Stimulated activated CD8-positive, alpha-beta memory T cell treated with anti-CD3 and anti-CD28 coated beads, Interleukin-4, amount 100 ng/mL, for 48 hours (primary cell): ENCODE measurements around the gene MARCHF6.
"Not testable (repeated sequence)": the region's sequence is repeated elsewhere in the genome, so short reads cannot be mapped to it uniquely, and the experiment has no call there.

Experiments
- DNase-seq: peaks from one replicate; pipeline ENCODE4 v3.0.0-alpha.2; 2020

MARCHF6 gene

DNA sequence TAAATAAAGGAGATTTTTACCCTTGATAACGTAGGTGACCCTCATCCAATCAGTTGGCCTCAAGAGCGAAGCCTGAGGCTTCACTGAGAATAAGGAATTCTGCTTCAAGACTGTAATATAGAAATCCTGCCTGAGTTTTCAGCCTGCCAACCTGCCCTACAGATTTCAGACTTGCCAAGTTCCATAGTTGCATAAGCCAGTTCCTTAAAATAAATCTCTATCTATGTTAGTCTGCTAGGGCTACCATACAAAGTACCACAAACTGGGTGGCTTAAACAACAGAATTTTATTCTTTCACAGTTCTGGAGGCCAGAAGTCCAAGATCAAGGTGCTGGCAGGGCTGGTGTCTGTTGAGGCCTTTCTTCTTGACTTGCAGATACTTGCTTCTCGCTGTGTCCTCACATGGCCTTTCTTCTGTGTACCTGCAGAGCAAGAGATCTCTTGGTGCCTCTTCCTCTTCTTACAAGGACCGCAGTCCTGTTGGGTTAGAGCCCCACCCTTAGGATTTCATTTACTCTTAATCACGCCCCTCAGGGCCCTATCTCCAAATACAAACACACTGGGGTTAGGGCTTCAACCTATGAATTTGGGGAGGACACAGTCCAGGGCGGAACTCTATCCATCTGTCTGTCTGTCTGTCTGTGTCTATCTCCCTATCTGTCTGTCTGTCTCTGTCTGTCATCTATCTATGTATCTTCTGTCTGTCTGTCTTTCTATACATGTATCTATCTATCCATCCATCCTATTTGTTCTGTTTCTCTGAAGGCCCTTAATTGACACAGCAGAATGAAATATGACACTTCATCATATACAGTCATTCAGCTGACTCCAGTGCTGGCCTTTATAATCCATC, 28.8 kb upstream of the MARCHF6 start:
- no peak for DNase-seq

DNA sequence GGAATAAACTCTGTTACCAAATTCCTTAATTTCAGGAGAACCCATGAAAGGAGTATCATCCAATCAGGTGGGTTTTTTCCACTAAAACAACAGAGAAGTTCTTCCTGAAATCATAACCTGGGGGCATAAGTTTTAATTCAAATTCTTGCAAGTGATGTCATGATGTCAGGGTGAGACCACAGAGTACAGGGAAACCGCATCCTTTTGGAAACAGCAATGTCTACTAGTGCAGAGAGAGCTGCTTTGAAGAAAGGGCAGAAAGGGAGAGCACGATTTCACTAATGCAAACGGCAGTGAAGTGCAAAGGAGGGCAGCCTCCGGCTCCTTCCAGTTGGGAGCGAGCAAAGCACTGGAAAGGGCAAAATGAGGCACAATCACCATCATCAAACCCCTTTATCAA, 25.2 kb upstream of the MARCHF6 start:
- DNase-seq = peak; percentile 3

DNA sequence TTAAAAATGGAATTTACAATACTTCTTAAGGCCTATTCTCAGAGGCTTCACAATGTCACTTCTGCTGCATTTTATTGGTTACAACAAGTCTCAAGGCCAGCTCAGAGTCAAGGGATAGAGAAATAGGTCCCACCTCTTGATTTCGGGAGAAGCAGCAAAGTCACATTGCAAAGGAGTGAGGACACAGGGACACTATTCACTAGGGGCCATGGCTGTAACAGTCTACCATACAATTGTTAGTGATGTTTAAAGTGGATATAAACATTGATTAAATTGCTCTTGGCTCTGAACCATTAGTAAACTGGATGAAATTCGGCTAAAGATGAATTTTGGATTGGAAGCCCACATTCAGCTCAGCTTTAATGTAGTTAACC, 24.1 kb upstream of the MARCHF6 start:
- DNase-seq = no peak

DNA sequence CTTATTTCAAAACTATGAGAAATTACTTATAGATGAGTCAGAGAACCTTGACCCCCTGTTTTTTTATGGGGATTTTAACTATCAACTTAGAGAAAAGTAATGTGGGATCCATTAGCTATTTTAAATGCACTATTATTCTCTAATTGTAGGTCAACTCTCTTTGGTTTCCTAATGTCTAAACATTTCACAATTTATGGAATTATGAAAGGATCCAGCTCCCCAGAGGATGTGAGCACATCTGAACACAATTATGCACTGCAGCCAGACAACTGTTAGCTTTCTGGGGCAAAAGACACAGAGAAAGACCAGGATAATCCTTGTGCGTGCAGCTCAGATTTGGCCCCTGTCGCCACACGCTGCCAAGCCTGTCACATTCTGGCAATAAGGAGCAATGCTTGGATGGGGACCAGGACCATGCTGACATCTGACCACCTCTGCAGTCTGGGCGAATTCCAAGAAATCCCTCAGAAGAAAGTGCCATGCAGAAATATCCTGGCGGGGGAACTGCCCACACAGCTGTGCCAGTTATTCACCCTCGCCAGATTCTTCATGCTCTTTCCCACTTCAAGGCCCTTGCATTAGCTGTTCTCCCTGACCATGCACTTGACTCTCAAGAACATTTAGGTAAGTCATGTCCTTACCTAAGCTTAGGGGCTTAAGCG, 23.5 kb upstream of the MARCHF6 start:
- DNase-seq = peak; percentile 2

DNA sequence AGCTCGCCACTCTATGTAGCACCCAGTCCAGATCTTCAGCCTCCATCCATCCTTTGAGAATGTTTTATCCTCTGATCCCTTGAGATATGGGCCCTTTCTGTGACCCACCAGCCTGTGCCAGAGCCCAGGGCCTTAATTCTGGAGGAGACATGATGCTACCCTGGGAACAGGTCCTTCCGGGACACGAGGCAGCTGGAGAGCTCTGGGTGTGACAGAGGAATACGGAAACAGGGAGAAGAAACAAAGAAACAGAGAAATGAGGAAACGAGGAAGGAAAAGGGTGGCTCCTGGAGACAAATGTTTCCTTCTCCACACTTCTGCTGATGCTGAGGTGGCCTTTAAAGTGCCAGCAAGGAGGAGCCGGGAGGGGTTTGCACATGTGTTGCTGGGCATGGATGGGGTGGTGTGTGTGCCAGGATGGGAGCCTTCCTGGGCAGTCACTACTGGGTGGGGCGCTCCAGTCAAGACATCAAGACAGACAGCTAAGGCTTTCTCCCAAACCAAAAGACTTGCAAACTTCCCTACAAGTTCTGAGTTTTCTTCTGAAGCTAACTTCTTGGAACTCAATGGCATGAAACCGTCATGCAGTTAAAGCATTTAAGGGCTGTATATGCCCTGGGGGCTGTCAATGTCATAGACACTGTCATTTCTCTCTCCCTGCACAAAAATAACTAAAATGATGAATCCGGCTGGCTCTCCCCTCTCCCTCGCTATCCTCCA, 22.8 kb upstream of the MARCHF6 start:
- DNase-seq = peak; percentile 13

DNA sequence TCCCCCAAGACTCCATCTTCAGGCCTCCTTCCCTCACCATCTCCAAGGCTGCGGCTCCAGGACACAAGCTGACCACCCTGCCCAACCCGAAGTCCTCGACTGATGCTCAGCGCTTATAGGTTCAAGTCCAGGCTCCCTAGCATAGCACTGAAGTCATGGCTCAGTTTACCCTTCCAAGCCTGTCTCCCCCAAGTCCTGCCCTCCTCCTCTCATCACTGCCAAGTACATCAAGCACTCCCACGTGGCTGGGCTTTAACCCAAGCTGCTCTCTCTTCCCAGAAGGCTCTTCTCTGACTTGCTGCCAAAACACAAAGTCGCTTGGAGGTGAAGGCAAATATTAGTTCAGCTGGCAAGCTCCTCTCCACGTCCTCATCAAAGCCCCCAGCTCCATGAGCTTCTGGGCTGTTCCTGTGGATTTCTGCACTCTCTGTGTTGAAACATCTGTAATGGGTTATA, 22.1 kb upstream of the MARCHF6 start:
- DNase-seq = peak; percentile 12

DNA sequence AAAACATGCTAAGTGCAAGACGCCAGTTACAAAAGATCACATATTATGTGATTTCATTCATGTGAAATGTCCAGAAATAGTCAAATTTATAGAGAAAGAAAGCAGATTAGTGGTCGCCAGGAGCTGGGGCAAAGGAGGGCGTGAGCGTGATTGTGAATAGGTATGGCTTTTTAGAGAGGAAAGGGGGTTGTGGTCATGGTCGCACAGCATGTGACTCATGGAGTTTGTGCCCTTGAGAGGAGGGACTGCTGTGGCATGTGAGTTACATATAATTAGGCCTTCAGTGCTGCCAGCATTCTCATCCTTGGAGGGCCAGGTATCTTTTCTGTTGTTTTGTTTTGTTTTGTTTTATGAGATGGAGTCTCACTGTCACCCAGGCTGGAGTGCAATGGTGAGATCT, 21.2 kb upstream of the MARCHF6 start:
- DNase-seq = peak; percentile 23

DNA sequence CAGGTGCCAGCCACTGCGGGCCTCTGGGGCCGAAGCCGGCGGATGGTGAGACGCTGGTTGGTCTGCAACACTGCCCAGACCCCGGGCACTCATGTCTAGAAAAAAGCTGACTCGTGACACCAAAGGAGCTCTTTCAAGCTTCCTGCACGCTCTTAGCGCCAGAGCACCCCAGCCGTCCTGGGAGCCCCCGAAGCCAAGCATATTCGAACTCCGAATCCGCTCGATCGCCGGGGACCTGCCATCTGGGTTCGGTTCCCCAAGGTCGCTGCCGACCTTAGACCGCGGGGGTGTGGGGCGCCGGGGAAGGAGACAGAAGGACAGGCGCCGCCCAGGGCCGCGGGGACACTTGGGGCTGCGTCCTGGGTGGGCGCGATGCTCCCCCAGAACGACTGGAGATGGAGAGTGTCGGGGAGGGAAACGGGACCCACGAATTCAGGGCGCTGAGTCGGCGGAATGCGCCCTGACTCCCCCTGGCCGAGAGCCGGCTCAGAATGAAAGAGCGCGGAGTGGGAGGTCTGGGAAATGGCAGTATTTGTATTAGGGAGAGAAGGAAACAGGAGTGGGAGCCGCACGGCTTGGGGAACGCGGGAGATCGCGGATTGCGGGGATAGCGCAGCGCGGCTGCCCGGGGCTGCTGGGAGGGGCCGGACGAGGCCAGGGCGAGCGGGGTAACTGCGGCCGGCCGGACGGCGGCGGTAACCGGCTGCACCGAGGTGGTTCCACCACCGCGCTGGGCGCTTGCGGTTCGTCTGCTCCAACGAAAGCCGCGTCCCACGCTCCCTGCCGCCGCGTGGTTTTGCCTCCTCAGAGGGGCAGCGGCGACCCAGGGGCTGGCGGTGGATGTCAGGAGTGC, 20.1 kb upstream of the MARCHF6 start:
- DNase-seq = peak; percentile 37

DNA sequence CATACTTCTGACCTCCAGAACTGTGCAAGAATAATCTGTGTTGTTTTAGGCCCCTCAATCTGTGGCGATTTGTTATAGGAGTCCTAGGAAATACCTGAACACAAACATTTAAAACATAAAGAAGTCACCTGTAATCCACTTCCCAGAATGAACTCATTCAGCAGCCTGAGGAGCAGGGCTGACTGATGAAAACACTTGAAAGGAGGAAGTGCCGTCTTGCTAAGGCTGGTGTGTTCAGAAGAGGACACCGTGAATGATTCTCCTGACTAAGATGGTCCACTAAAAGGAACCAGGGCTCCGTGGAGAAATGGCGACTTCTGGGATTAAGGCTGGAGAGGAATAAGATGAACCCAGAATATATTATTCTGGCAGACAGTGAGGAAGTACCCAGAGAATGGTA, 18.7 kb upstream of the MARCHF6 start:
- no peak for DNase-seq

DNA sequence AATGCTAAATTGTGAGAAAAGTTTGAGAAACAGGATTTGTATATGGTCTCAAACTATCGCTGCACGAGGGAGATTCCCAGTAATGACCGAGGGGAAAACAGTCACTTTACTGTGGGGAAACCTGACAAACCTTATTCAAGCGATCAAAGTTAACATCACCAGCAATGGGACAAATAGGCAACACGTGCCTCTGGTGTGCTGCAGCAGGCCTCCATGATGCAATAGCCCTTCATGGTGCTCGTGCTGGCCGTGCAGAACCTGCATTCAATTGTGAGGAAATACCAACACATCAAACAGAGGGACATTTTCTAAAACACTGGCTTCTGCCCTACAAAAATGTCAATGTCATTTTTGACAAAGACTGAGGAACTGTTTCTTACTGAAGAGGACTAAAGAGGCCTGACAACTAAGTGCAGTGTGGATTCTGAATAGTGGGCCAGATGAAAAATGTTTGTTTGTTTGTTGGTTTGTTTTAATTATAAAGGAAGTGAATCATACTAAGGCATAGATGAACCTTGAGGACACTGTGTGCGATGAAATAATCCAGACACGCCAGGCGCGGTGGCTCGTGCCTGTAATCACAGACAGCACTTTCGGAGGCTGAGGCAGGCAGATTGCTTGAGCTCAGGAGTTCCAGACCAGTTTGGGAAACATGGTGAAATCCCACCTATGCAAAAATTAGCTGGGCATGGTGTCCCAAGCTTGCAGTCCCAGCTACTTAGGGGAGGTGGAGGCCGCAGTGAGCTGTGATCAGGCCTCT, 17.6 kb upstream of the MARCHF6 start:
- no peak for DNase-seq

DNA sequence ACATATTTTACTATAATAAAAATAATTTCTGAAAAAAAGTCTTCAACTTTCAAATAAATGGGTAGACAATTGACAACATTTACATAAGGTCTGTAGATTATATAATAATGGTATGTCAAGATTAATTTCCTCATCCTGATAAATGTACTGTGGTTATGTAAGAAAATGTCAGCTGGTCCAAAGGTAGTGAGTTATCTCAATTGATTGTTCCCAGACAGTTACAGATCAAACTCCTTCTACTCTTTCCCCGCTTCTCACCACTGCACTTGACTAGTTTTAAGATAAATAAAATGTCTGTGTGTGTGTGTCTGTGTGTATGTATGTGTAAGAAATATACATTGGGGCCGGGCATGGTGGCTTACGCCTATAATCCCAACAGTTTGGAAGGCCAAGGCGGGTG, 16.4 kb upstream of the MARCHF6 start:
- no peak for DNase-seq

DNA sequence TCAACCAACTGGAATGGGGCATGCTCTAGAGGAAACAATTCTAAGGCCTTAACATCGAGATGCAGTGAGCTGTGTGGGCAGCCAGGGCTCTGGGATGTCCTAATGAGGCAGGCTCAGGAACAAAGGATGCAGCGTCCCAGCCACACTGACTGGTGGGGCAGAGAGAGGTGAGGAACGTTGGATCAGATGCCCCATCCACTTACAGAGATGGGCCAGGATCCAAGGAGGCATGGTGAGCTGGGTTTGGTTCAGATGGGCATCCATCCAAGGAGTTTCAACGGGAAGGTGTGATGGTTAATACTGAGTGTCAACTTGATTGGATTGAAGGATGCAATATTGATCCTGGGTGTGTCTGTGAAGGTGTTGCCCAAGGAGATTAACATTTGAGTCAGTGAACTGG, 15.5 kb upstream of the MARCHF6 start:
- DNase-seq = no peak

DNA sequence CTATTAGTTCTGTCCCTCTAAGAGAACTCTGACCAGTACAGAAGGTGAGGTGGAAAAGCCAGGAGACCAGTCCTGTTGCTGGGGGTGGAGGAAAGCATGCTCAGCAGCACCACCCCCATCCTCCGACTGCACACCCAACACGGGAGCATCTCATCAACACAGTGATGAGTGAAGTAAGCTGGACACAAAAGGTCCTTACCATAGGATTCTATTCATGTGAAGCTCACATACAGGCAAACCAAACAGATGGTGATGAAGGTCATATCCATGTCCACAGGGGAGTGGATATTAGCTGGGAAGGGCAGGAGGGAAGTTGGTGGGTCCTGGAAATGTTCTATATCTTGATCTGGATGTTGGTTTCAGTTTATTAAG, 14.8 kb upstream of the MARCHF6 start:
- no peak for DNase-seq

DNA sequence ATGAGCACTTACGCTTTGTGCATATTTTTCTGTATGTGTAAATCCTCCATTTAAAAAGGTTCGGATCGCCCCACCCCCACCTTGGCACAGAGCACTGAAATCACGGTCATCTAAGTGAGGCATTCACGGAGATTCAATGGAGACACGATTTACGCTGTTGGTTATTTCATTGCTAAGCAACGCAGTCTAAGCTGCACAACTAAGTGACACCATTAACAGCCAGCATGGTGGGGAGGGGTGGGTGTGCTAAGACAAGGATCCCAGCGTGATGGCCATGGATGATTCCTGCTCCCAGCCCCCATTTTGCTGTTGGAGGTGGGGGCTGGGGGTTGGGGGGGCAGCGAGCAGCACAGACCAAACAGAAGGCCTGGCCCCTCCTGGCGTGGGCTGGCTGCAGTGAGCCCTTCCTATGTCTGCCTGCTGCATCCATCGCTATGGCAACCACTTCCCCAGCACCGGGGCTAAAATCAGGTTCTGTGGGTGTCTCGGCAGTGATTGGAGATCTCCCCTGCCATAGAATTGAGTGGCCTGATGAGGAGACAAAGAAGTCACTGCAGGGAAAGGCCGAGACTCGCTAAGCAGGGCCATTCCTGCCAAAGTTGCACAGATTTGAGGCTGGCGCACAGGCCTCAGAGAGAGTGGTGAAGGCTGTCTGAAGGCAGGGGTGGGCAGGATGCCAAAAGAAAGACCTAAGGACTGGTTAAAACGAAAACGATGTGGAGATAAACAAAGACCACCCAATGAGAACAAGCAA, 14.3 kb upstream of the MARCHF6 start:
- no peak for DNase-seq

DNA sequence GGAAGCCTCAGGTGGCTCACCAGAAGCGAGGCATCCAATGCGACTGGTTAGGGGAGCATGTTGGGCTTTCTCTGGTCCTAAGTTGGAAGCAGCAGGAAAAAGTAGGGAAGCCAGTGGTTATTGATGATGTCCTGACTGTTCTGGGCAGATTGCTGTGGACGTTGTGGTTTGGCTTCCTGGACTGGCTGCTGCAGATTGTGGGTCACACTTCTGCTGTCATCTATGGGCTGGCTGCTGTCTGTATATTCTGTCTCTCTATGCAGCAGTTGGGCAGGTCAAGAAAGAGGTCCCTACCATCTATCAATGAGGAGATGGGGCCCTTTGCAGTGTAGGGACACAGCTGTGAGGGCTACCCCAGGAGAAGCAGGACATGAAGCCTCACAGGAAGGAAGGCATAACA, 13.5 kb upstream of the MARCHF6 start:
- DNase-seq = no peak

DNA sequence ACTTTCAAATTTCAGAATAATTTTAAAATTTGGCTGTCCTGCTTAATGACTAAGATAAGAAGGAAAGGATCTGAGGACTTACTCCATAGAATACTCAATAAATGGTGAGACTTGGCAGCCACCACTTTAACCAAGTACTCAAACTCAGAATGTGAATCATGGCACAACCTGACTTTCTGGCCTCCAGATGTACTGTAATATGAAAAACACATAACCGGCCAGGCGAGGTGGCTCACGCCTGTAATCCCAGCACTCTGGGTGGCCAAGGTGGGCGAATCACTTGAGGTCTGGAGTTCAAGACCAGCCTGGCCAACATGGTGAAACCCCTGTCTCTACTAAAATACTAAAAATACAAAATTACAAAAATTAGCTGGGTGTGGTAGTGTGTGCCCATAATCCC, 10.0 kb upstream of the MARCHF6 start:
- DNase-seq = no peak

DNA sequence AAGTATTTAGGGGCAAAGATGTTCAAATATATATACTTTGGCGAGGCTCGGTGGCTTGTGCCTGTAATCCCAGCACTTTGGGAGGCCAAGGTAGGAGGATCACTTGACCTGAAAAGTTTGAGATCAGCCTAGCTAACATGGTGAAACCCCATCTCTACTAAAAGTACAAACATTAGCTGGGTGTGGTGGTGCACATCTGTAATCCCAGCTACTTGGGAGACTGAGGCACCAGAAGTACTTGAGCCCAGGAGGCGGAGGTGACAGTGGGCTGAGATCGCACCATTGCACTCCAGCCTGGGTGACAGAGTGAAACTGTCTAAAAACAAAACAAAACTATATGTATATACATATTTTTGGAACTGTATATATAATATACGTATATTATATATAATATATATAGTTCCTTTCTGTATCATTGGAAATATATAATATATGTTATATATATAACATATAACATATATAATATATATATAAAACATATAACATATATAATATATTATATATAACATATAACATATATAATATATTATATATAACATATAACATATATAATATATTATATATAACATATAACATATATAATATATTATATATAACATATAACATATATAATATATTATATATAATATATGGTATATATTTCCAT, 8.9 kb upstream of the MARCHF6 start:
- DNase-seq = not testable (repeated sequence)

DNA sequence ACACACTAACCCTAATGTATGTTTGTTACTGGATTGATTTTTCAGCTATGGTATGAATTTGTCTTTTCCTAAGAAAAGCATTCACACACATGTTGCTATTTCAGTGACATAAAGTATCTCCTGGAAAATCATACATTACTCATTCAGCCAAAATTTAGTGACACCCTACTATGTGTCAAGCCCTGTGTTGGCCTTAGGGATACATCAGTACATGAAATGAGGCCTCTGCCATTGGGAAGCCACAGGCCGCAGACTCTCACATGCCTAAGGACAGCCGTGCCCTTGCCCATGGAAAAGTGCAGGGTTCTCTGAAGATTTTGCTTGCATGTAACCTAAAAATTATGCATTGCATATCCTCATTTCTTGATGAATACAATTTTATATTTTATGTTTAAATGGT, 5.2 kb upstream of the MARCHF6 start:
- no peak for DNase-seq

DNA sequence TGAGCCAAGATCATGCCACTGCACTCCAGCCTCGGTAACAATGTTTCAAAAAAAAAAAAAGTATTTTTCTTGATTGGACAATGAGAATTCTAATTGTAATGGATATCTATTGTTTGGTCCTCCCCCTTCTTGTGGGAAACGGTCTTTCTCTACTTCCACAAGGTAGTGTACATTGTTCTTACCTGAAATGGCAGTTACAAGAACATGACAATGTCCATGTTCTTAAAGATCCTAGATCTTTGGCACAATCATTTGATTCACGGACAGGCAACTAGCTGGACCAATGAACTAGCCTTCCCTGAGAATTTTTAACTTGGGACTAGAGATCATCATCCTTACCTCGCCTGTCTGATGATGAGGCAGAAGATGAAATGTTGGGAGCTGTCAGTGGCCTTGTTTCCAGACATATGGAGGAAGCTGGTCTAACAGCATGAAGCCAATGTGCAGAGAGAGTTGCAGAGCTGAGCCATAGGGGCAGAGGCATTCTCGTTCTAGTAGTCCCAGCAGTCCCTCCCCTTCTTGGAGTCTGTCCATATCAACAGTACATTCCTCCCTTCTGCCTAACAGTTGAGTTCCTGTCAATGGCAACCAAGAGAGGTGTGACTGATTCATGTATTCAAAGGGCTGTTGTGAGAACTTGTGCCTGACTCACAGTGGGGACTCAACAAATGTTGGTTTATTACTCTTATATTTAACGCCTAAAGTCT, 2.1 kb upstream of the MARCHF6 start:
- DNase-seq = no peak

DNA sequence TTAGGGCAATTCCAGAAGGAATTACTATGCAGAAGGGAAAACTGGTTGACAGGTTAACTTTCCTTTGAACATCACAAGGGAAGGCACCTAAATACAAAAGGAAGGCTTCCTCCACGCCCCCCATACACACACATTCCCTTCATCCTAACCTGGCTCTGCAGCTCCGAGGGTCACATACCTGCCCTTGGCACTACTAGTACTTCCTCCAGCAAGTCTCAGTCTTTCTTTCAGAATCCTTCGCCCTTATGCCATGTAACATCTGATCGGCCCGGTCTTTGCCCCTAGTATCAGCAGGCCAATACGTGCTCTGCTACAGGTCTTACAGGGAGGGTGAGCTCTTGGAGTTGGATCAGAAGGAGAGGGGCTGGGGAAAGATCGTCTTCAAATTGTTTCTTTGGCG, 1.6 kb upstream of the MARCHF6 start:
- no peak for DNase-seq
